OCI-LY3 (cell line): Measurements from ENCODE around the gene SYT8.

Source experiments
- EZH2phosphoT487 ChIP-seq: fragments of 200-600 bp; shearing (Covaris generic); IDR thresholded peaks from 2 replicates; pipeline ENCODE4 v1.6.1; 2018; ENCODE audit warnings: antibody characterized with exemption, mixed run types, low read depth
- TF ChIP-seq, protein P1 (sequence below): fragments of 200-600, 300-600 bp; sonication (generic); IDR thresholded peaks from 2 replicates; pipeline ENCODE4 v1.5.1; 2014; ENCODE audit warnings: antibody characterized with exemption, low read length, low read depth

DNA sequence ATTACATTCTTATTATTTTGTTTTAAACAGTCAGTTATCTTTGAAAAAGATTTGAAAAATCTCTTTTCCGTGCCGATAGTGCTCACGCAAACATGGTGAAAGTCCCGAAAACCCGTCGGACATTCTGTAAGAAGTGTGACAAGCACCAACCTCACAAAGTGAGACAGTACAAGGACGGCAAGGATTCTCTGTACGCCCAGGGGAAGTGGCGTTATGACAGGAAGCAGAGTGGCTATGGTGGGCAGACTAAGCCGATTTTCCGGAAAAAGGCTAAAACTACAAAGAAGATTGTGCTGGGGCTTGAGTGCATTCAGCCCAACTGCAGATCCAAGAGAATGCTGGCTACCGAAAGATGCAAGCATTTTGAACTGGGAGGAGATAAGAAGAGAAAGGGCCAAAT is 42.3 kb upstream of the SYT8 start:
- TF ChIP-seq EZH2phosphoT487 = no peak
- TF ChIP-seq, protein P1, sequence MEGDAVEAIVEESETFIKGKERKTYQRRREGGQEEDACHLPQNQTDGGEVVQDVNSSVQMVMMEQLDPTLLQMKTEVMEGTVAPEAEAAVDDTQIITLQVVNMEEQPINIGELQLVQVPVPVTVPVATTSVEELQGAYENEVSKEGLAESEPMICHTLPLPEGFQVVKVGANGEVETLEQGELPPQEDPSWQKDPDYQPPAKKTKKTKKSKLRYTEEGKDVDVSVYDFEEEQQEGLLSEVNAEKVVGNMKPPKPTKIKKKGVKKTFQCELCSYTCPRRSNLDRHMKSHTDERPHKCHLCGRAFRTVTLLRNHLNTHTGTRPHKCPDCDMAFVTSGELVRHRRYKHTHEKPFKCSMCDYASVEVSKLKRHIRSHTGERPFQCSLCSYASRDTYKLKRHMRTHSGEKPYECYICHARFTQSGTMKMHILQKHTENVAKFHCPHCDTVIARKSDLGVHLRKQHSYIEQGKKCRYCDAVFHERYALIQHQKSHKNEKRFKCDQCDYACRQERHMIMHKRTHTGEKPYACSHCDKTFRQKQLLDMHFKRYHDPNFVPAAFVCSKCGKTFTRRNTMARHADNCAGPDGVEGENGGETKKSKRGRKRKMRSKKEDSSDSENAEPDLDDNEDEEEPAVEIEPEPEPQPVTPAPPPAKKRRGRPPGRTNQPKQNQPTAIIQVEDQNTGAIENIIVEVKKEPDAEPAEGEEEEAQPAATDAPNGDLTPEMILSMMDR = no peak
